HG03432 (cell line): ENCODE data around the gene SORBS2.

ENCODE experiments used
- ATAC-seq: cut with Tn5 transposase; IDR thresholded peaks from one replicate; pipeline ENCODE4 v1.9.1; 2021; ENCODE audit warnings: mild to moderate bottlenecking, moderate library complexity; ENCODE audit not compliant: unreplicated experiment

Gene SORBS2

DNA sequence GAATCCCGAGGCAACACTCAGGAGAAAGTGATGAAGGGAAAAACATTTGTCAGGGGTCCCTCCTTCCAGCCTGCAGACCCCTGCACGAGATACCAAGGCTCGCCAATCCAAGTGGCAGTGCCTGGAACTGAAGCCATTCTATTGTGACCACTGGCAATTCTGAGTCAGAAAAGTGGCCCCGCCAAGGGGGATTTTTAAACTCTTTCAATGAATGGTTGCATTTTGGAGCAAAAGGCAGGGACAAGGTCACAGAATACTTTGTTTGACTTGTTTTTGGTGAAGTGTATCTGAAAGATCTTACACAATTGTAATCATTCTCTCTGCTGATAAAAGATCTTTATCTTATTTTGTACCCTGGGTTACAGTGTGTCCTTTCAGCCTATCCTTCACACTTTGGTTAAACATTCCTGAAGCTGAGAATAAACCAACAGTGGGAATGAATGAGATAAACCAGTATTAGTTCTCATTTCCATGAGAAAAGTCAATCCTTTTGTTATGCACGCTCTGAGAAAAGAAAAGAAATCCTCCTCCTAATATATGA lies 160.8 kb downstream of the SORBS2 start:
- ATAC-seq = no peak

DNA sequence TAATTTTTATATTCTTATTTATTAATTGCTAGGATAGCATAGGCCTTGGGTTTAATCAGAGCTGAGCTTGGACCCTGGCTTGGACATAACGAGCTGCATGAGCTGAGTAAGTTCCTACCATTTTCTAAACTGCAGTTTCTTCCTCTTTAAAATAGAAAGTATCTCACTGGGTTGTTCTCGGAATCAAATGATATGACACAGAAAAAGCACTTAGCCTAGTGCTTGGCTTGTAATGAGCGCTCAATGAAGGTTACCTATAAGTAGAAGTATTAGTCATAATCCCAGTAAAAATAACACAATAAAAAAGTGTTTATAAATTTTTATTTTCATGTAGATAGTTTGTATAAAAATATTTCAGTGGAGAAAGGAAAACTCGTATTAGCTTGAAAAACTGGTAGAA lies 163.4 kb downstream of the SORBS2 start:
- no peak for ATAC-seq

DNA sequence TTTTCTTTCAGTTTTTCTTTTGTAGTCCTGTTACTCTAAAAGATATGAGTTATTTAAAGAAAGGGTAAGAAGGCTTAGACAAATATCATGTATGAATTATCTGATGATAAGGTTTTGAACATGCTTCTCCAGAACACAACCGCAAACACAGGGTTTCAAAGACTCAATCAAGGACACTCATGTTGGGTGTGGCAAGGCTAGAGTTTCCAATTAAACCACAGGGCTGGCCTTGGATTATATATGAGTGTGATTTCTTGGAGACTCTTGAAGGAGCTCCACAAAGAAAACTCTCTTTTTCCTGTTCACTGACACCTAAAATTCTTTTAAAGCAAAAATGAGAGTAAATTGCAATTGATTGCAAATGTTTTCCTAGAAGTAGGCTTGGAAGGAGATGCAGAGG lies 166.6 kb downstream of the SORBS2 start:
- no peak for ATAC-seq

DNA sequence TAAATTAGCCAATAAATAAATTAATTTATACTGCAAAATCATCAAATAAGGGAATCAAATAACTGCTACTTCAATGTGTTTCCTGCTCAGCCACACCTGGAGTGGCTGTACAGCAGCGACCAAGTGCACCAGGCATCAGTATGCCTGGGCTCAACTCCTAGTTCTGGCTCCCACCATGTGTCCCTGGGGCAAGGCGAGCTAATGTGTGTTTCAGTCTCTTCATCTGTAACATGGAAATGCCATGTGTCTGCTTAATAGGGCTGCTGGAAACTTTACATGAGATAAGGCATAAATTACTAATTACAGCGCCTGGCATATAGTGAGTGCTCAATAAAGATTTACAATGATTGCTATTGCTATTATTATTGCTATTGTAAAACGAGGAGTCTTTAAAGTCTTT lies 167.6 kb downstream of the SORBS2 start:
- no peak for ATAC-seq

DNA sequence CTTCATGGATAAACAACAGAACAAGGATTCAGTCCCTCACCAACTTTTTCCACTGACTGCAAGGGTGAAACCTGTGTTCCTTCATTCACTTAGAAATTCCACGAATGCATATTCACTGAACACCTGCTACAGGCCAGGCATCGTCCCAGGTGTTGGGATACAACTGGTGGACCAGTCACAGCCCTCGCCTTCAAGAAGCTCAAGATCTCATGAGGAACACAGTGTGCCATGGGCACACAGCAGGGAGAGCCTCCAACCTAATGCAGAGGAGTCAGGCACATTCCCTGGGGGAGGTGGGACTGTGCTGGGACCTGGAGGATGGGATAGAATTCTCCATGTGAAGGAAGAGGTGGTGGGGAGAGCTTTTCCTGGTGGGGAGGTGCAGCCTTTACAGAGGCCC lies 169.1 kb downstream of the SORBS2 start:
- no peak for ATAC-seq

DNA sequence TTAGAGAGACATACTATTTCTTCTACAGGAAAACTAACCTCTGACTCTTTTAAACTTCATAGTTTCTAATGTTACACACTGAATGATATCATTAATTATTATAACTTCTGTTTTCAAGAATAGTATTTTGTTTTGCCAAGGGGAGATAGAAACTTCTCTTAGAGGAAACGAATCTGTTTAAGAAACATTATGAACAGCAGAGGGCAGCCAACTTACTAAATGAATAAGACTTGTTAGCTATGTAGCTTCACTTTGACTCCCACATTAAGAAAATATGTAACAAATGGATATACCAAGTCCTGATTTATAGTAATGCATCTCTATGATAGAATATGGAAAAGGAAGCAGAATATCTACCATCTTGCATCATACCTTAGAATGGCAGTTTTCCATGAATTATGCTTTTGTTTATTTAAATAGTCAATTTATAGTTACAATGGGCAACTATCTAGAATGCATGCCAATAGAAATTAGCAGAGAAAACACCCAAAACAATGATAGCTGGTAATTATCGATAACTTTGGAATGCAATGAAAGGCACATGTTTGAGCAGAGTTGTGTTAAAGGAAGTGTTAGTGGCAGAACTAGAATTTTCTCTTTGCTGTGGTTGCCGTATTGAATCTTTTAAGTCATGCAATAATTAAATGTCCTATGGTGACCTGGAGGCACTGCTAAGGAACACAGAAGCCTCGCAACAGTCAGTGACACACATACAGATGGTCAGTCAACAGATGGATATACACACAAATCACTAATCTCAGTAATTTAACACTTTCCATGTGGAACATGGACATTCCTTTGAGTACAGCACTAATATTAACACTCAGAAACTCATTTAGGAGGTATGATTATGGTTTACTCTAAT lies 171.0 kb downstream of the SORBS2 start:
- peak; percentile 52 for ATAC-seq

DNA sequence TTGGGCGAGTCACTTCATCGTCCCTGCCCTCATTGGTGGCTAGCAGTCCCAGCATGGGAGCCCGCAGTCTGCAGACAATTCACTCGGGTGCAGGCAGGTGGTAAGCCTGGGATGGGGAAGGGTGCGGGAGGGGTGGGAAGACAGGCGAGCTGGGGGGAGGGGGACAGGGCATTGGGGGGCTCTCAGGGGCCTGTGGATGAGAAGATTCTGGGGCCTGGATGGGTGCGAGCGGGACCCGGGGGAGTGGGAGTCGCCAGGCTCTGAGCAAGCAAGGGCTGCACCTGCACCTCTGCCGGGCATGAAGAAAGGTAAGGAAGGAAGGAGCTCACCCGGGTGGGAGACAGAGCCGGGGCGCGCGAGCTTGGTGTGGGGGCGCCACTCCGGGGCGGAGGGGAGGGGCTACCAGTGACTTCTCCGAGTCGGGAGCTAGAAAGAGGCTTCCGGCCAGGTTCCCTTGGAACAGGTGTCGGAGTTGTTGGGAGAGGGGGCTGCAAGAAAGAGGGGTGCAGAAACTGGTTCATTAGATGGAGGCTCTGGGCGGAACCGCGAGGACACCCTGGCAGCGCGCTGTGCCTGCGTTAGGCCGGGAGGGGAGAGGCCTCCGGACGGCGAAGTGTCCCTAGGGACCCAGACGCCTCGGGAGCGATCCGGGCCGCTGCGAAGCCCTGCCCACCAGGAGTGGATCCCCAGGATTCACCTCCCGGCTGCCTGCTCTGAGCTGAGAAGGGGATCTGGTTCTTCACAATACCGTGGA lies 173.3 kb downstream of the SORBS2 start:
- ATAC-seq = no peak

DNA sequence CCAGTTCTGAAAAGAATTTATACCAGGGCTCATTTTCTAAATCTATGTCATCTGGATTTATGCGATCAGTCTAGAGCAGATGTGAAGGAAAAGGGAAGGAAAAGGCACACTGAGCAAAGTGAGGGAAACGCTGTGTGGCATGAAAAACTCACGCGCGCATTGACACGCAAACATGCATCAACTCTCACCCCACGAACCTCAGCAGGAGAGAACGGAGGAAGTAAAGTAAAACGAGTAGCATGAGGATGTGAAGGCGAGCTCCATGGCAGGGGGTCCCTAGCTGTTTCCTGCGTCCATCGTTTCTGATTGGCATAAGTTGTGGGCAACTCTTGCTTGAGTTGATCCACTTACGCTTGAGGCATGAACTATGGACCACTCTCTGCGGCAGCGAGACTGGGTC lies 173.9 kb downstream of the SORBS2 start:
- no peak for ATAC-seq

DNA sequence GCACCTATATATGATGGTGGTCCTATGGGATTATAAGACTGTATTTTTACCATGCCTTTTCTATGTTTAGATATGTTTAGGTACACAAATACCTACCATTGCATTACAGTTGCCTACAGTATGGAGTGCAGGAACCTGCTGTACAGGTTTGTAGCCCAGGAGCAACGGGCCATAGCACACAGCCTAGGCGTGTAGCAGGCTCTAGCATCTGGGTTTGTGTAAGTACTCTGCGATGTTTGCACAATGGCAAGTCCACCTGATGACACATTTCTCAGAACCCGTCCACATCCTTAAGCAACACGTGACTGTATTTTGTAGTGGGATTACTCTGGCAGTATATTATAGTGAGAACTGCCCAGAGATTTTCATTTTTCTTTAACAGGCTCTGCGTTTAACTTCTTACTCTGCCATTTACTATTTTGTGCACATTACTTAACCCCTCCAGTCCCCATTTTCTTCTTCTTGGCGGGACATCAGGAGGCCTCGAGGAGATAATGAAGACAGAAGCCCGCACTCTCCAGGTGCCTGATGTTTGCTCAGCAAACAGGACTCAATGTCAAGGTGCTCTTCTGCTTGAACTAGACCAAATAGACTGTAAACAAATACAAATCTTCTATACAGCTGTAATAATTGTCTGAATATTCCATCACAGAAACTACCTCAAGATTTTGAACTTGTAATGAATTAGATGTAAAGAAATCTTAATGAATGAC lies 174.7 kb downstream of the SORBS2 start:
- ATAC-seq = no peak

DNA sequence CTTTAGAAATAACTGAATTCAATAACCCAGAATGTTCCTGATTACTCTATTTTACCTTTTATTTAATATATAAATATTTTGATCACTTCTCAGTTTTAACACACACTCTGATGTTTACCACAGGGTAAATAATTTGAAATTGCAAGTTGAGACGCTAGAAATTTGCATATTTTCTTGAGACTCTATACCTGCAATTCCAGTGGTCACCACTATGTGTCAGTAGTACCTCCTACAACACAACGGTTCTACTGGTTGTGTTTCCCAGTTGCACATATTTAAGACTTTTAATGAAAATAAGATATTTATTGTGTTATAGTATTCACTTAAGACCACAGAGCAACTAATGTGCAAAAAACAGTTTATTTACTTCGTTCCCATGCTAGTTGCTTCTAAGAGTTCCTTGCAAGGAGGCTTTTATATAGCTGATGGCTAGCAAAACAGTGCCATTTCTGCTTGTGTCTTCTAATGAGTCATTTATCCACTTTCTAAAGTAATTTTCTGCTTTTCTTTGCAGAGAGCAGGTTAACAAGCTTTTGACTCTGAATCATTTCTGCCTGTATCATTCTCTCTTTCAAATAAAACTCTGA lies 177.8 kb downstream of the SORBS2 start:
- ATAC-seq = no peak

DNA sequence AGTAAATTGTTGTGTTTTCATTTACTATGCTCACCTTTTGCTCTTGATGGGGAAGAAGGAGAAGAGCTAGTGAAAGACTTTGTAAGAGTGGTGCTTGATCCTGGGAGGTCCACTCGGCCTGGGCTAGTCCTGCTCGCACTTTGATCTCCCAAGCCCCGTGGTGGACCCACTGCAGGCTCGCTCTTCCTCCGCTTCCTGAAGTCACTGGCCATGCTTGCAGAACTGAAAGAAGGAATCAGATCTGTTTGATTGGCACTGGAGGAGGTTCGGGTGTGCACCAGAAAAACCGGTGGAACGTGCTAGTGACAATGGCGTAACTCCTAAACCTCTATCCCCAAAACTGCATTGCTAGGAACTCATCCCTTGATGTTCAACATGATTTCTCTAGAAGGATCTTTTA lies 185.2 kb downstream of the SORBS2 start:
- no peak for ATAC-seq

DNA sequence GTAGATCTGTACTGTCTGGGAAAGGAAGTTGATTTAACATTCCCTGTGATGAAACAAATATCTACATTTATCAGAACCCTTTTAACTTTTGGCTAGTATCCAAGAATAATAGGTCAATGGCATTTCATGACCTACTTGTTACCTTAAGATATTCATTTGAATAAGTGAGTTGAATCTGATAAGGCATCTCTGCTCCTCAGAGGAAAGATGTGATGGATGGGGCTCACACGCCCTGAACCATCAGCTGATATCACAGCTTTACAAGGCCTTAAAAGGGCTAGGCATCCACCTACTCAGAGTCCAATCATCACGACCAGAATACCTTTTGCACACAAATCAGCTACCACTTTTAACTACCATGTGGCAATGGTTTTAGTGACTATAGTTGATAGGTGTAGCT lies 186.5 kb downstream of the SORBS2 start:
- ATAC-seq = no peak

DNA sequence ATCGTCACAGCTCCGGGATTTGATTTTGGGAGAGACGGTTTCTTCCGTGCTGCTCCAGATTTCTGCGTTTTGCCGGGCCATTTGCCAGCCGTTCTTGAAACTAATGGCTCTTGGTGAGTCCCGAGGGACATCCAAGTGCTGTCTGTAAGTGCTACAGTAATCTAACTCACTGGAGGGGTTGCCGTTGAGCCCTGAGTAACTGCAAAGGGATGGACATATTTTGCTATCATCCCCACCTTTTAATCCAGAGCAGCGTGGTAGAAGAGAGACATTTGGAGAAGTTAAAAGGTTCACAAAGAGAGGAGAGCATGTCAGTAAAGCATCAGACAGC lies 187.8 kb downstream of the SORBS2 start:
- ATAC-seq = no peak

DNA sequence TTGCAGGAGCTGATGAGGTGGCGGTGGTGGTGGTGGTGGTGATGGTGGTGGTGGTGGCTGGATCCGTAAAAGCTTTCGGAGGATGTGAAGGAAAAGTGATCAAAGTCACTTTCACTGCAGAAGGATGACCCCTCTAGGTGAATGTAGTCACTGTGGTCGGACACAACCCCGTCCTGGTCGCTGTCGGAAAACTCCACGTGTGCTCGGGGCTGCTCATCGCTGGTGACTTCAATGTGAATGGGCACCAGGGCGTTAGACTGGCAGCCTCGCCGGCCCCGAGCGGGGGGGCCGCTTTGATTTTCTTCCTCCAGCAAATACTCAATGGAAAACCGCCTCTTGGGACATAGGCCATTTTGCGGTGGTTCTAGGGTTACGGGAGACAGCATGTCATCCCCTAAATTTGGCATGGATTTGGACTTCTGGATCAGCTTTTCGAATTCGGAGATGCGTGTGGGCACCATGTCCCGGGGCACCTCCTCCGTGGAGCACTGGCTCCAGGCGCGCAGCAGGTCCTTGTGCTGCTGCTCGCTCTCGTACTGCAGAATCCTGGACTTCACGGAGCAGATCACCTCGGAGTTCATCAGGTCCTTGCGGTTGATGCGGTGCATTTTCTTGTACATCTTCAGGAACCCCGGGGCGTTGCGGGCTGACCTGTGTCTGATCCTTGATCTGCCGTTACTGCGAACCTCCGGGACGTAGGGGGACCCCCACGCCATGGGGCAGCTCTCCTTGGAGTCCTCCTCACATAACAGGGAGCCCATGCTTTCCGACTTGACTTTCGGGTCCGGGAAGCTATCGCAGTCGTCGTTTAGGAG lies 188.3 kb downstream of the SORBS2 start:
- no peak for ATAC-seq

DNA sequence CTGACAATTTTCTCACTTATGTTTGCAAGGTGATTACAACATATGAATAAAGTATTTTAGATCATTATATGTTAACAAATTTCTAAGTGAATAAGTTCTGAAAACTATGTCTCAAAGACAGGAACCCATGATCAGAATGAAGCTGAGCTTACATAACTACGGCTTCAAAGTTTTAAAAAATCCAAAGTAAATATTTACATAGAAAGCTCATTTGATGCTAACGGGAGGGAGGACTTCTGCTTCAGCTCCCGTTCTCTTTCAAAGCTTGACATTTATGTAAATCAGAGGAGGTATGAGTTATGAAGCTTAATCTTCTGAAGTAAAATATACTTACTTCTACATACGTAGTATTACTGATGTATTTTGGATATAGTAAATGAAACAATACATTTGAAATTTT lies 203.8 kb downstream of the SORBS2 start:
- no peak for ATAC-seq

DNA sequence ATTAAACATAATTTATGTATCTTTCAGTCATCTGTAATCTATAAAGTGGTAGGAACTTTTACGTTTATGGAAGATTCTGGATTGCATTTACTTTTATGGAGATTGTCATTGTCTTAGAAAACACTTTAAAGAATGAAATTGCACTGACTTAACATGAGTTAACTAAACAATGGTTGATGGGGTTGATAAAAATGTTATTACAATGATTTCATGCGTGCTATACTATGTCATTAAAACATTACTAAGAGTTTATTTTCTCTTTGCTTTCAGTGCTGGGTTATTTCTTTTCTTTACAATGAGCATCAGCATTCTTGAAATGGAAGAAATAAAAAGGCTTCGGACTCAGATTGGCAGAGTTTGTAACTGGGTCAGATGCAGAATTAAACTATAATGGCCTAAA lies 209.6 kb downstream of the SORBS2 start:
- ATAC-seq = no peak

DNA sequence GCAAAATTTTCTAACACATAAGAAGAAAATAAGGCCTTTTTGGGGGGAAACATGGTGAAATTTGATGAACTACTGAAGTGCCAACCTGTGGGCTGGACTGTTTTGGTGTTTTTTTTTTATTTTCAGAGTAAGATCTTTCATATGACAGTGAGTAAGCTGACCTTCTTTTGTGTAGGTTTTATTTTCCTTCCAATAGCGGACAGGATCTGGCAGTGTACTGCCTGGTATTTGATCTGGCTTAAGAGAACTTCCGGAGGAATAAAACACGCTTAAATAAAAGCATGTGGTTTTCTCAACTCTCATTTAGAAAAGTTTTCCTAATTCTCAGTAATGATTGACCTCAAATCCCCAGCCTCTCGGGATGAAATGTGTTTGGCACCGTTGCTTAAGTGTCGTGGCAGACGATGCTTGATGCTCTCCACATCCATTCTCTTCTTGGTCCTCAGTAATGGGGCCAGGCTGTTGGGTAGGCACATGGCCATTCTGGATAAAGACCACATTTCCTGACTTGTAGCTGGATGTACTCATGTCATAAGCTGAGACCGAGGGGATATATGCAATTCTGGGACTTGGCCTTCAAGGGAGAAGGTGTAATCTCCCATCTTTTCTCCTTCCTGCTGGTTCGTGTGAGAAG lies 211.1 kb downstream of the SORBS2 start:
- ATAC-seq = no peak

DNA sequence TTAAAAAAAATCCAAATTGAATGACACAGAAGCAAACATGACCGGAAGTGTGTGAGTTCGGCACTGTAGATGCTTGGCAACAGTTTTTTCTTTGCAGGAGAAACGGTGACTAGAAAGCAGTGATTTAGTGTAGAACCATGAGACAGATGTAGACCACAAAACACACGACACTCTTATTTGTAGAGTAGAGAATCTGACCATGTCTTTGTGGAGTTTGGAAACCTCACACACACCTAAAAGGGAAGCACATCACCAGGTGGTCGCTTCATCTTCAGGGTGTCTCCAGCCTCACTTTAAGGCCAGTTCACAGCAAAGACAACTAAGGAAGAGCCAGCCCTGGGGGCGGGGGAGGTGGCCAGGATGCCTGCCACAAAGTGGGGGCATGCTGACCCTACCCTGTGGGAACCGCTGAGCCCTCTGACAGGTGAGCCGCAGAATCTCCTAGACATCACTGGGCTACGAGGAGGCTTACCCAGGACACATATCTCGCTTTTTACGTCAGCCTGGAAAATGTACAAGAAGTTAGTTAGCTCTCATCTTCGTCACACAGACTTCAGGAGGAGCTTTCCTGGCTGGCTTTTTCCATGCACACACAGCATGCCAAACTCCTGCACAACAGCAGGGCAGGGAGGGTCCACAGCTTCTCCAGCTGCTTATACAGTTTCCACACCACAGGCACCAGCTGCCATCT lies 212.3 kb downstream of the SORBS2 start:
- no peak for ATAC-seq

DNA sequence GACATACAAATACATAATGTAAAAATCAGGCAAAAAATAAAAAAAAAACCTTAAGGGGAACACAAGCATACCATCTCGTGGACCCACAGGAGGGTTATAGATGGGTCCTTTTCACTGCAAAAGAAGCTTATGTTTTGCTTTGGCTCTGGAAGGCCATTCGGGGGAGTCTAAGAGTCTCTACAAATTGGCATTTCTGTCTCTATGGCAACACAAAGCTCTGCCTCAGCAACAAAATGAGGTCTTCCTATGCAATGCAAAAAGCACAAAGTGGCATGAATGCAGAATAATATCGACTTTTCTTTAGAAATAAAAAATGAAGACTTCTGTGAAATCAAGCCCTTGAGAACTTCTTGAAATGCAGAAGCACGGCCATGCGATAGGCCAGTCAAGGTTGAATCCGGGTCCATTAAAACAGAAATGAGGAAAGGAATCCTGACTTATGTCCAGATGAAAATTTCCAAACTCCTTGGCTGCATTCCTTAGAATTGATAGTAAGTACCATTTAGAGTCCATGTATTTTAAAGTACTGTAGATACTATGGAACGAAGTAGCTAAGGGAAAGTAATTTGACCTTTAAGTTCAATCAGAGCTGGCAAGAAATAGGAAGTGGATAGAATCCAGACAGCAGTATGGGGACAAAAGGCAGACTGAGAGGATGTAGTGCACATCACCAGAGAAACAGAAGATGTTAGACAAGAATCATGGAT lies 213.0 kb downstream of the SORBS2 start:
- ATAC-seq = no peak
